Endothelial cell of umbilical vein (primary cell): Measurements from ENCODE around the gene GPATCH1. TPM values are rescaled to one million over a fixed set of nuclear protein-coding genes. Genes with fewer than 3 reads are reported as not detected.

ENCODE experiments used
- BruUV-seq: library from RNA; stranded (reverse); fragments of 400-500 nt; replicated peaks from 2 replicates; lab custom pipeline; 2021; lab: Mats Ljungman, UMichigan
- CTCF ChIA-PET: fragments of 300-600, 350-600 bp; sonication (Branson Sonifier 250); formaldehyde crosslinking; loops from one replicate; lab custom pipeline; 2021; ENCODE audit warnings: antibody characterized with exemption, inconsistent platforms; lab: Charles Lee
- POLR2A ChIA-PET: fragments of 300-600, 350-600 bp; sonication (Branson Sonifier 250); formaldehyde crosslinking; loops from one replicate; lab custom pipeline; 2021; ENCODE audit warnings: antibody characterized with exemption, inconsistent platforms; lab: Charles Lee
- DNase-seq: peaks from one replicate; pipeline ENCODE4 v3.0.0-alpha.2; 2011; ENCODE audit warnings: low read depth, low spot score
- FAIRE-seq: peaks from 2 replicates; lab custom pipeline; 2011; peaks lifted over from hg19 to GRCh38; lab: Jason Lieb, UNC
- H2AFZ ChIP-seq: 2 replicates; pipeline ENCODE4 v1.6.0; 2012; ENCODE audit warnings: low read depth, low read length, control low read depth, inconsistent platforms
- H3K27ac ChIP-seq: 2 replicates; pipeline ENCODE4 v1.5.1; 2011; ENCODE audit warnings: low read depth, mild to moderate bottlenecking, control low read depth, low read length, moderate library complexity; ENCODE audit not compliant: insufficient read depth
- H3K27me3 ChIP-seq, 2 experiments: 2 replicates each; pipeline versions ENCODE4 v1.6.0 to v1.6.1; 2011; ENCODE audit warnings: low read length in 2 of 2, mixed read lengths in 1 of 2; ENCODE audit not compliant: control insufficient read depth in 2 of 2, insufficient read depth in 2 of 2
- H3K36me3 ChIP-seq, 2 experiments: 2 replicates in 1 of 2; 3 replicates in 1 of 2; pipeline ENCODE4 v1.5.1; 2011; ENCODE audit warnings: low read length in 2 of 2, mild to moderate bottlenecking in 1 of 2, moderate library complexity in 1 of 2; ENCODE audit not compliant: control insufficient read depth in 2 of 2, insufficient read depth in 2 of 2; ENCODE audit errors: extremely low read depth in 1 of 2
- H3K4me1 ChIP-seq: 3 replicates; pipeline ENCODE4 v1.5.1; 2011; ENCODE audit warnings: mild to moderate bottlenecking, low read length; ENCODE audit not compliant: control insufficient read depth, insufficient read depth; ENCODE audit errors: extremely low read depth
- H3K4me2 ChIP-seq: 2 replicates; pipeline ENCODE4 v1.6.1; 2011; ENCODE audit warnings: low read length, control low read depth, mixed read lengths; ENCODE audit not compliant: insufficient read depth
- H3K4me3 ChIP-seq, 3 experiments: fragments of 200-600 bp in 1 of 3; sonication (generic), shearing (Covaris generic) in 1 of 3; replicated peaks in 1 of 3; 2 replicates each; pipeline ENCODE4 v1.5.1; 2011 to 2016; ENCODE audit warnings: control low read depth in 3 of 3, low read length in 3 of 3, mild to moderate bottlenecking in 2 of 3, inconsistent platforms in 1 of 3, low read depth in 1 of 3, moderate library complexity in 1 of 3; ENCODE audit not compliant: insufficient read depth in 1 of 3
- H3K79me2 ChIP-seq: 2 replicates; pipeline ENCODE4 v1.6.0; 2012; ENCODE audit warnings: low read length, inconsistent platforms; ENCODE audit not compliant: control insufficient read depth, insufficient read depth
- H3K9ac ChIP-seq: replicated peaks from 2 replicates; pipeline ENCODE3; 2011; ENCODE audit warnings: low read length, control low read depth; ENCODE audit not compliant: insufficient read depth; ENCODE audit errors: extremely low read depth
- H3K9me1 ChIP-seq: replicated peaks from 3 replicates; pipeline ENCODE4 v1.6.0; 2011; ENCODE audit warnings: mild to moderate bottlenecking, low read length; ENCODE audit not compliant: control insufficient read depth, insufficient read depth; ENCODE audit errors: extremely low read depth
- H3K9me3 ChIP-seq: replicated peaks from 2 replicates; pipeline ENCODE4 v1.5.1; 2012; ENCODE audit warnings: low read length, inconsistent platforms; ENCODE audit not compliant: control insufficient read depth, insufficient read depth
- H4K20me1 ChIP-seq: replicated peaks from 2 replicates; pipeline ENCODE3; 2011; ENCODE audit warnings: mild to moderate bottlenecking, low read length; ENCODE audit not compliant: control insufficient read depth, insufficient read depth; ENCODE audit errors: extremely low read depth
- CTCF ChIP-seq, 2 donors: IDR thresholded peaks; 1 replicate in 1 of 2; 2 replicates in 1 of 2; pipeline ENCODE4 v1.5.1; 2011; ENCODE audit warnings: low read length in 2 of 2, mild to moderate bottlenecking in 2 of 2, moderate library complexity in 2 of 2, control low read depth in 1 of 2, inconsistent platforms in 1 of 2, low read depth in 1 of 2; ENCODE audit not compliant: insufficient read depth in 1 of 2; ENCODE audit errors: extremely low read depth in 1 of 2
- FOS ChIP-seq: IDR thresholded peaks from 2 replicates; pipeline ENCODE4 v1.6.1; 2011; ENCODE audit warnings: mild to moderate bottlenecking, low read length, moderate library complexity, borderline replicate concordance; ENCODE audit not compliant: insufficient read depth
- dilution Hi-C: fragments of 300-500 bp; cut with MboI; formaldehyde crosslinking; loops from one replicate; pipeline ENCODE4 v1.15.0; 2019; ENCODE audit warnings: low sequenced_read_pairs; ENCODE audit not compliant: extremely low pct_ligation_motif_present
- intact Hi-C: fragments of 100-400 bp; cut with micrococcal nuclease; formaldehyde crosslinking; loops from one replicate; pipeline ENCODE4 v1.10.0; 2022
- polyA plus RNA-seq, 4 experiments: library from polyadenylated mRNA; depleted of rRNA in 3 of 4; stranded (reverse) in 3 of 4; unstranded in 1 of 4; fragments of >200 nt; gene quantifications; 2 replicates each; pipeline versions ENCODE4 v1.2.1 to v1.2.3, GENCODE V29; 2011 to 2012; ENCODE audit warnings: missing spikeins in 1 of 4
- small RNA-seq: library from RNA; depleted of rRNA; stranded (forward); fragments of <200 nt; gene quantifications from one replicate; pipeline ENCODE3, GENCODE V24; 2012; ENCODE audit warnings: low replicate concordance, low read depth; ENCODE audit not compliant: insufficient read depth, insufficient read length
- total RNA-seq: library from RNA; stranded (reverse); gene quantifications from 2 replicates; pipeline ENCODE4 v1.2.3, GENCODE V29; 2021

GPATCH1 gene
- total and polyA plus RNA-seq, 2 donors (not counting 3 experiments of a cell fraction or from before 2014, with no cell fraction given), result 4.5 to 9.2 TPM

- H4K20me1 ChIP-seq, result no peaks in the 10 kb centered on the region
- DNase-seq (no peak), FAIRE-seq (no peak)
- TF ChIP-seq CTCF (IDR thresholded peaks at IDR 0.05; ENCODE audit: extremely low read depth in 1 of 2, insufficient read depth in 1 of 2, low read depth in 1 of 2, low read length in 2 of 2), result peak; percentile 22 to 48
- TF ChIP-seq FOS, result no peak
- H3K9me3 ChIP-seq, result no peaks in the 10 kb centered on the region
- peak overlapping the region; percentile 61 for H3K4me2 ChIP-seq
- dilution Hi-C loops (no loop called here), intact Hi-C loops (loop anchor here (1.0 to 5.0 kb wide), 8 partner anchors 17 to 772 kb away; partner anchors contain the start of genes DPY19L3, FAAP24 and LRP3)
- no TSS peak for BruUV-seq
- H3K9ac ChIP-seq, result no peak overlapping the region
- ChIA-PET CTCF (interaction anchor here (0.8 to 5.8 kb wide), 15 partner anchors 8 to 600 kb away, joined by 3 to 32 read pairs (median 5); partner anchors contain the start of gene GPATCH1), POLR2A (interaction anchor here (0.6 to 1.8 kb wide), 2 partner anchors 196 to 514 kb away, joined by 3 to 7 read pairs; partner anchors contain the start of gene CEBPG)
- H3K4me1 ChIP-seq, result peaks cover 15% of the 10 kb centered on the region
- peak overlapping the region; percentile 4 to 40 (median 16) for H3K4me3 ChIP-seq
- H3K27ac ChIP-seq, result no peak overlapping the region
- H2AFZ ChIP-seq, result peak overlapping the region; percentile 80
- H3K27me3 ChIP-seq, result peaks cover 0 to 7% of the 10 kb centered on the region in 2 experiments
- no peaks in the 10 kb centered on the region for H3K79me2 ChIP-seq
- no peaks in the 10 kb centered on the region for H3K9me1 ChIP-seq
- H3K36me3 ChIP-seq, result no peaks in the 10 kb centered on the region
Observed at GRCh38 chr19:33177417-33177979, 96.5 kb downstream of the GPATCH1 start.

Small RNAs within 50 kb of the gene (small RNA-seq; reads per million reads assigned to genes)
- gene AC008521.1, result not detected
- gene AC008521.2, result not detected

Other genes with a start within 250 kb of the GPATCH1 start
- not detected in 2 replicates for gene SLC7A9, start 211.4 kb upstream of the GPATCH1 start, total RNA-seq
- gene SLC7A9, start 211.4 kb upstream of the GPATCH1 start, polyA plus RNA-seq, result 0.06 TPM in 1 of 2 replicates, not detected in the other
- gene CEP89, start 109.2 kb upstream of the GPATCH1 start, total RNA-seq, result 46.2 and 46.4 TPM in 2 replicates
- 25.1 and 32.9 TPM in 2 replicates for gene CEP89, start 109.2 kb upstream of the GPATCH1 start, polyA plus RNA-seq
- gene FAAP24, start 108.9 kb upstream of the GPATCH1 start, total RNA-seq, result 4.4 and 5.5 TPM in 2 replicates
- 2.0 and 2.3 TPM in 2 replicates for gene FAAP24, start 108.9 kb upstream of the GPATCH1 start, polyA plus RNA-seq
- 2.7 and 3.3 TPM in 2 replicates for gene RHPN2, start 16.3 kb upstream of the GPATCH1 start, total RNA-seq
- gene RHPN2, start 16.3 kb upstream of the GPATCH1 start, polyA plus RNA-seq, result 1.9 and 2.3 TPM in 2 replicates
- not detected in 2 replicates for gene WDR88, start 50.9 kb downstream of the GPATCH1 start, total RNA-seq
- not detected in 2 replicates for gene WDR88, start 50.9 kb downstream of the GPATCH1 start, polyA plus RNA-seq
- 17.8 and 19.4 TPM in 2 replicates for gene LRP3, start 113.1 kb downstream of the GPATCH1 start, total RNA-seq
- 14.3 and 23.6 TPM in 2 replicates for gene LRP3, start 113.1 kb downstream of the GPATCH1 start, polyA plus RNA-seq
- gene SLC7A10, start 144.7 kb downstream of the GPATCH1 start, total RNA-seq, result not detected in 2 replicates
- gene SLC7A10, start 144.7 kb downstream of the GPATCH1 start, polyA plus RNA-seq, result not detected in 2 replicates
- not detected in 2 replicates for gene CEBPA, start 221.4 kb downstream of the GPATCH1 start, total RNA-seq
- 0.05 and 0.06 TPM in 2 replicates for gene CEBPA, start 221.4 kb downstream of the GPATCH1 start, polyA plus RNA-seq